ENCODE data around the gene TRIM63.

The TRIM63 gene

GRCh38 chr1:26038477-26038876 lies 29.0 kb downstream of the TRIM63 start:
- no peak for TF ChIP-seq CTCF (IDR thresholded peaks at IDR 0.05; ENCODE audit: low read depth, low read length)
- no peak for DNase-seq (ENCODE audit: extremely low read depth, low read depth)

GRCh38 chr1:26037904-26038303 lies 29.5 kb downstream of the TRIM63 start:
- no peak for DNase-seq (ENCODE audit: extremely low read depth, low read depth)
- no peak for TF ChIP-seq CTCF (IDR thresholded peaks at IDR 0.05; ENCODE audit: low read depth, low read length)

GRCh38 chr1:26036756-26037281 lies 30.6 kb downstream of the TRIM63 start:
- no peak for TF ChIP-seq CTCF (IDR thresholded peaks at IDR 0.05; ENCODE audit: low read depth, low read length)

GRCh38 chr1:26035959-26036755 lies 31.3 kb downstream of the TRIM63 start:
- peak; percentile 96 for TF ChIP-seq CTCF (IDR thresholded peaks at IDR 0.05; ENCODE audit: low read depth, low read length)
- peak; percentile 18 for DNase-seq (ENCODE audit: extremely low read depth, low read depth)

More at GRCh38 chr1:26036756-26037281, 30.6 kb downstream of the TRIM63 start:
- no peak for DNase-seq (ENCODE audit: extremely low read depth, low read depth)

- no peak for TF ChIP-seq CTCF (IDR thresholded peaks at IDR 0.05; ENCODE audit: low read depth, low read length)
- DNase-seq (ENCODE audit: extremely low read depth, low read depth) = peak; percentile 70
Measured at GRCh38 chr1:26035203-26035958, 32.0 kb downstream of the TRIM63 start.

GRCh38 chr1:26034504-26035202 lies 32.8 kb downstream of the TRIM63 start:
- no peak for DNase-seq (ENCODE audit: extremely low read depth, low read depth)
- TF ChIP-seq CTCF (IDR thresholded peaks at IDR 0.05; ENCODE audit: low read depth, low read length) = no peak
